Activated naive CD8-positive, alpha-beta T cell treated with anti-CD3 and anti-CD28 coated beads for 36 hours (primary cell): Measurements from ENCODE around the gene GPR4. TPM values are rescaled to one million over a fixed set of nuclear protein-coding genes. Genes with fewer than 3 reads are reported as not detected.
A peak's percentile ranks its signal among the peaks of the same experiment; 100 is the strongest.

Experiments
- DNase-seq: peaks from one replicate; pipeline ENCODE4 v3.0.0; 2021
- H3K27ac Mint-ChIP-seq: one replicate; pipeline ENCODE4 v1.8.0; 2022; ENCODE audit warnings: mild to moderate bottlenecking, moderate library complexity, mixed read lengths
- H3K27me3 Mint-ChIP-seq: one replicate; pipeline ENCODE4 v1.8.0; 2022; ENCODE audit warnings: mild to moderate bottlenecking, mixed read lengths
- H3K36me3 Mint-ChIP-seq: one replicate; pipeline ENCODE4 v1.8.0; 2021; ENCODE audit warnings: mild to moderate bottlenecking, mixed read lengths
- H3K4me1 Mint-ChIP-seq: one replicate; pipeline ENCODE4 v1.8.0; 2021; ENCODE audit warnings: mixed read lengths
- H3K4me3 Mint-ChIP-seq: one replicate; pipeline ENCODE4 v1.8.0; 2022; ENCODE audit warnings: mild to moderate bottlenecking, moderate library complexity, mixed read lengths
- H3K9me3 Mint-ChIP-seq: one replicate; pipeline ENCODE4 v1.8.0; 2022; ENCODE audit warnings: mixed read lengths
- total RNA-seq, 2 experiments: library from RNA; stranded (reverse); gene quantifications; one replicate each; pipeline ENCODE4 v1.2.3, GENCODE V29; 2021

GPR4 gene
- total RNA-seq, 2 experiments from 2014 or later: not detected

- Mint-ChIP-seq H3K27ac (no peak overlapping the region), H3K9me3 (no peaks in the 10 kb centered on the region), H3K36me3 (no peaks in the 10 kb centered on the region), H3K27me3 (peaks cover 73% of the 10 kb centered on the region), H3K4me1 (peaks cover 25% of the 10 kb centered on the region), H3K4me3 (no peak overlapping the region)
- DNase-seq: no peak
Measured at GRCh38 chr19:45601115-45601514, 897 bp downstream of the GPR4 start.

- Mint-ChIP-seq H3K9me3 (no peaks in the 10 kb centered on the region), H3K4me1 (peaks cover 25% of the 10 kb centered on the region), H3K4me3 (no peak overlapping the region), H3K27me3 (peaks cover 80% of the 10 kb centered on the region), H3K27ac (no peak overlapping the region), H3K36me3 (no peaks in the 10 kb centered on the region)
- DNase-seq: no peak
Measured at GRCh38 chr19:45600340-45600885, 1.6 kb downstream of the GPR4 start.

GRCh38 chr19:45599286-45599685, 2.7 kb downstream of the GPR4 start:
- Mint-ChIP-seq H3K9me3 (no peaks in the 10 kb centered on the region), H3K36me3 (no peaks in the 10 kb centered on the region), H3K4me3 (no peak overlapping the region), H3K27me3 (peaks cover 82% of the 10 kb centered on the region), H3K27ac (no peak overlapping the region), H3K4me1 (peaks cover 25% of the 10 kb centered on the region)
- no peak for DNase-seq

GRCh38 chr19:45598267-45599001, 3.6 kb downstream of the GPR4 start:
- H3K27ac Mint-ChIP-seq: no peak overlapping the region
- H3K4me1 Mint-ChIP-seq: peaks cover 25% of the 10 kb centered on the region
- H3K4me3 Mint-ChIP-seq: peak overlapping the region; percentile 65
- no peaks in the 10 kb centered on the region for H3K36me3 Mint-ChIP-seq
- no peak for DNase-seq
- H3K27me3 Mint-ChIP-seq: peaks cover 80% of the 10 kb centered on the region
- no peaks in the 10 kb centered on the region for H3K9me3 Mint-ChIP-seq

- no peak for DNase-seq
- peak overlapping the region; percentile 65 for H3K4me3 Mint-ChIP-seq
- peaks cover 25% of the 10 kb centered on the region for H3K4me1 Mint-ChIP-seq
- no peaks in the 10 kb centered on the region for H3K9me3 Mint-ChIP-seq
- H3K27me3 Mint-ChIP-seq: peaks cover 72% of the 10 kb centered on the region
- no peak overlapping the region for H3K27ac Mint-ChIP-seq
- no peaks in the 10 kb centered on the region for H3K36me3 Mint-ChIP-seq
Measured at GRCh38 chr19:45597425-45598111, 4.4 kb downstream of the GPR4 start.

GRCh38 chr19:45595814-45596213, 6.2 kb downstream of the GPR4 start:
- no peak for DNase-seq
- H3K36me3 Mint-ChIP-seq: no peaks in the 10 kb centered on the region
- H3K27ac Mint-ChIP-seq: no peak overlapping the region
- peaks cover 74% of the 10 kb centered on the region for H3K27me3 Mint-ChIP-seq
- no peaks in the 10 kb centered on the region for H3K9me3 Mint-ChIP-seq
- H3K4me1 Mint-ChIP-seq: peaks cover 30% of the 10 kb centered on the region
- H3K4me3 Mint-ChIP-seq: no peak overlapping the region

- peaks cover 15% of the 10 kb centered on the region for H3K4me1 Mint-ChIP-seq
- no peak overlapping the region for H3K27ac Mint-ChIP-seq
- no peaks in the 10 kb centered on the region for H3K9me3 Mint-ChIP-seq
- no peak overlapping the region for H3K4me3 Mint-ChIP-seq
- no peak for DNase-seq
- H3K36me3 Mint-ChIP-seq: no peaks in the 10 kb centered on the region
- peaks cover 71% of the 10 kb centered on the region for H3K27me3 Mint-ChIP-seq
Measured at GRCh38 chr19:45593520-45593919, 8.5 kb downstream of the GPR4 start.

GRCh38 chr19:45592366-45592765, 9.6 kb downstream of the GPR4 start:
- Mint-ChIP-seq H3K27ac (no peak overlapping the region), H3K4me3 (no peak overlapping the region), H3K4me1 (peaks cover 7% of the 10 kb centered on the region), H3K36me3 (no peaks in the 10 kb centered on the region), H3K9me3 (no peaks in the 10 kb centered on the region), H3K27me3 (peaks cover 61% of the 10 kb centered on the region)
- DNase-seq: no peak

- no peaks in the 10 kb centered on the region for H3K36me3 Mint-ChIP-seq
- H3K27ac Mint-ChIP-seq: no peak overlapping the region
- H3K9me3 Mint-ChIP-seq: no peaks in the 10 kb centered on the region
- no peak for DNase-seq
- H3K4me3 Mint-ChIP-seq: no peak overlapping the region
- H3K4me1 Mint-ChIP-seq: peaks cover 7% of the 10 kb centered on the region
- H3K27me3 Mint-ChIP-seq: peaks cover 53% of the 10 kb centered on the region
Measured at GRCh38 chr19:45591638-45592005, 10.4 kb downstream of the GPR4 start.

GRCh38 chr19:45591004-45591637, 10.9 kb downstream of the GPR4 start:
- Mint-ChIP-seq H3K36me3 (no peaks in the 10 kb centered on the region), H3K4me3 (no peak overlapping the region), H3K27me3 (peaks cover 48% of the 10 kb centered on the region), H3K4me1 (peaks cover 7% of the 10 kb centered on the region), H3K9me3 (no peaks in the 10 kb centered on the region), H3K27ac (no peak overlapping the region)
- peak; percentile 56 for DNase-seq

GRCh38 chr19:45590300-45591003, 11.6 kb downstream of the GPR4 start:
- DNase-seq: no peak
- no peak overlapping the region for H3K4me3 Mint-ChIP-seq
- H3K27me3 Mint-ChIP-seq: peaks cover 41% of the 10 kb centered on the region
- no peaks in the 10 kb centered on the region for H3K36me3 Mint-ChIP-seq
- H3K4me1 Mint-ChIP-seq: peaks cover 7% of the 10 kb centered on the region
- no peak overlapping the region for H3K27ac Mint-ChIP-seq
- no peaks in the 10 kb centered on the region for H3K9me3 Mint-ChIP-seq

- Mint-ChIP-seq H3K36me3 (no peaks in the 10 kb centered on the region), H3K4me3 (no peak overlapping the region), H3K9me3 (no peaks in the 10 kb centered on the region), H3K27me3 (peaks cover 40% of the 10 kb centered on the region), H3K27ac (no peak overlapping the region), H3K4me1 (peaks cover 7% of the 10 kb centered on the region)
- DNase-seq: no peak
Measured at GRCh38 chr19:45589768-45590167, 12.2 kb downstream of the GPR4 start.

- peaks cover 11% of the 10 kb centered on the region for H3K36me3 Mint-ChIP-seq
- no peaks in the 10 kb centered on the region for H3K9me3 Mint-ChIP-seq
- no peak for DNase-seq
- peaks cover 9% of the 10 kb centered on the region for H3K4me1 Mint-ChIP-seq
- peaks cover 40% of the 10 kb centered on the region for H3K27me3 Mint-ChIP-seq
- H3K27ac Mint-ChIP-seq: no peak overlapping the region
- no peak overlapping the region for H3K4me3 Mint-ChIP-seq
Measured at GRCh38 chr19:45587873-45588272, 14.1 kb downstream of the GPR4 start.

GRCh38 chr19:45585158-45585577, 16.8 kb downstream of the GPR4 start:
- H3K27ac Mint-ChIP-seq: peak overlapping the region; percentile 97
- peaks cover 25% of the 10 kb centered on the region for H3K36me3 Mint-ChIP-seq
- H3K9me3 Mint-ChIP-seq: no peaks in the 10 kb centered on the region
- peak overlapping the region; percentile 94 for H3K4me3 Mint-ChIP-seq
- DNase-seq: no peak
- H3K4me1 Mint-ChIP-seq: peaks cover 7% of the 10 kb centered on the region
- H3K27me3 Mint-ChIP-seq: peaks cover 15% of the 10 kb centered on the region
